Adrenal gland (tissue), 12 donors: Measurements from ENCODE around the gene USPL1. TPM values are rescaled to one million over a fixed set of nuclear protein-coding genes. Genes with fewer than 3 reads are reported as not detected.
A peak's percentile ranks its signal among the peaks of the same experiment; 100 is the strongest.

Source experiments
- DNase-seq, 7 donors: peaks; one replicate each; pipeline ENCODE4 v3.0.0-alpha.2; 2019 to 2020
- H3K27ac ChIP-seq, 5 donors: fragments of 200-600 bp; sonication (generic) in 4 of 5; 1 replicate in 3 of 5; 2 replicates in 2 of 5; pipeline versions ENCODE4 v1.5.1 to v1.8.0; 2016 to 2020; ENCODE audit warnings: mild to moderate bottlenecking in 1 of 5
- H3K27me3 ChIP-seq: fragments of 200-600 bp; 2 replicates; pipeline ENCODE4 v1.8.0; 2021
- H3K36me3 ChIP-seq, 2 donors: fragments of 200-600 bp; replicated peaks in 1 of 2; 1 replicate in 1 of 2; 2 replicates in 1 of 2; pipeline versions ENCODE4 v1.5.1 to v1.8.0; 2018 to 2022
- H3K4me1 ChIP-seq, 2 donors: fragments of 200-600 bp; replicated peaks in 1 of 2; 1 replicate in 1 of 2; 2 replicates in 1 of 2; pipeline versions ENCODE4 v1.5.1 to v1.8.0; 2018 to 2021
- H3K4me3 ChIP-seq, 4 donors: fragments of 200-600 bp; sonication (generic) in 3 of 4; one replicate each; pipeline ENCODE4 v1.5.1; 2016 to 2018
- H3K9me3 ChIP-seq, 3 donors: fragments of 200-600 bp; sonication (generic) in 1 of 3; replicated peaks in 1 of 3; 1 replicate in 2 of 3; 2 replicates in 1 of 3; pipeline versions ENCODE4 v1.5.1 to v1.8.0; 2016 to 2021
- CTCF ChIP-seq, 6 experiments: fragments of 450-650 bp in 4 of 6; fragments of 200-600 bp in 2 of 6; sonication (generic) in 1 of 6; IDR thresholded peaks; 1 replicate in 5 of 6; 2 replicates in 1 of 6; pipeline versions ENCODE4 v1.5.1 to v1.8.0; 2016 to 2021; ENCODE audit warnings: antibody characterized with exemption in 6 of 6, mild to moderate bottlenecking in 2 of 6, moderate library complexity in 1 of 6
- POLR2A ChIP-seq, 2 donors: fragments of 450-650 bp; IDR thresholded peaks; one replicate each; pipeline ENCODE4 v1.6.1; 2017; ENCODE audit warnings: antibody characterized with exemption in 2 of 2, mild to moderate bottlenecking in 2 of 2, moderate library complexity in 1 of 2
- WGBS, 4 donors: extraction: QIAGEN DNeasy Blood & Tissue Kit in 2 of 4; methylation state at CpG; one replicate each; pipeline versions ENCODE4 v1.1.5 to v1.1.7; 2013 to 2017; 5-methylcytosine and 5-hydroxymethylcytosine counted together
- intact Hi-C, 2 donors: fragments of 100-400 bp; cut with DNase I; formaldehyde crosslinking; loops; one replicate each; pipeline versions ENCODE4 v1.14.1 to v1.15.0; 2022 to 2023
- polyA plus RNA-seq, 3 donors: library from polyadenylated mRNA; stranded (reverse); fragments of 200-250 nt in 2 of 3; fragments of 350-450 nt in 1 of 3; fragmentation: Illumina TruSeq in 1 of 3; extraction: RNeasy Lipid Tissue Mini Kit (QIAGEN cat#74804) in 1 of 3; gene quantifications; one replicate each; pipeline ENCODE4 v1.2.3, GENCODE V29; 2013 to 2014
- total RNA-seq, 9 donors: library from RNA; depleted of rRNA in 4 of 9; stranded (reverse); fragments of >200 nt in 4 of 9; fragments of 120-200 nt in 1 of 9; fragmentation: NEBNext Ultra II Directional in 1 of 9; extraction: Animal tissue kit (Norgen Biotek cat#: 25700) in 1 of 9; gene quantifications; one replicate each; pipeline versions ENCODE4 v1.1.0 to v1.2.4, GENCODE V29; 2013 to 2023
- donor health status: healthy with polysubstance abuse.
- donor health status: Bipolar disorder and iron deficiency.
- donor health status: DM: yes; HTN: yes; CAD: no.
- donor health status: DM: no; HTN: no; CAD: no.
- donor health status: DM: no; HTN: no; CAD: no.
- donor health status: DM: yes; HTN: yes; CAD: no.

USPL1 gene
- total and polyA plus RNA-seq, 12 donors, result 6.3 to 23.8 (median 15.5) TPM

- no peak for TF ChIP-seq POLR2A (IDR thresholded peaks at IDR 0.05)
- no peak for TF ChIP-seq CTCF (IDR thresholded peaks at IDR 0.05)
- intact Hi-C loops, result no loop called here
- Histone ChIP-seq H3K27ac (no peak overlapping the region), H3K9me3 (no peaks in the 10 kb centered on the region), H3K27me3 (no peaks in the 10 kb centered on the region), H3K4me3 (no peak overlapping the region), H3K4me1 (peaks cover 0 to 6% of the 10 kb centered on the region in 2 donors), H3K36me3 (no peaks in the 10 kb centered on the region)
- no peak for DNase-seq
- WGBS, 4 donors, result 86 to 93% (median 91%) methylated on average over 4 of the region's 4 CpGs
Observed at GRCh38 chr13:30667014-30667413, 49.3 kb downstream of the USPL1 start.

- no peak overlapping the region for H3K4me3 ChIP-seq
- no peaks in the 10 kb centered on the region for H3K36me3 ChIP-seq
- H3K27ac ChIP-seq, result no peak overlapping the region
- intact Hi-C loops, result no loop called here
- peaks cover 0 to 9% of the 10 kb centered on the region in 2 donors for H3K4me1 ChIP-seq
- H3K9me3 ChIP-seq, result no peaks in the 10 kb centered on the region
- no peak for DNase-seq
- WGBS, 4 donors, result 90 to 95% (median 92%) methylated on average over 4 of the region's 4 CpGs
- H3K27me3 ChIP-seq, result no peaks in the 10 kb centered on the region
- TF ChIP-seq CTCF (IDR thresholded peaks at IDR 0.05), result no peak
- no peak for TF ChIP-seq POLR2A (IDR thresholded peaks at IDR 0.05)
Observed at GRCh38 chr13:30668312-30668711, 50.6 kb downstream of the USPL1 start.

GRCh38 chr13:30671271-30671815 is 53.6 kb downstream of the USPL1 start:
- DNase-seq, result no peak
- no peaks in the 10 kb centered on the region for H3K27me3 ChIP-seq
- TF ChIP-seq POLR2A (IDR thresholded peaks at IDR 0.05) (no peak), CTCF (IDR thresholded peaks at IDR 0.05) (no peak)
- H3K27ac ChIP-seq, result no peak overlapping the region
- peaks cover 0 to 7% of the 10 kb centered on the region in 2 donors for H3K4me1 ChIP-seq
- intact Hi-C loops, result no loop called here
- H3K36me3 ChIP-seq, result no peaks in the 10 kb centered on the region
- no peak overlapping the region for H3K4me3 ChIP-seq
- H3K9me3 ChIP-seq, result no peaks in the 10 kb centered on the region
- WGBS, 4 donors, result 85 to 95% (median 89%) methylated on average over 6 of the region's 6 CpGs

GRCh38 chr13:30673669-30674521 is 56.2 kb downstream of the USPL1 start:
- peak; percentile 88 to 95 (median 90) for DNase-seq
- Histone ChIP-seq H3K9me3 (no peaks in the 10 kb centered on the region), H3K27ac (peak overlapping the region in 4 of 5 donors; percentile 71 to 88 (median 82)), H3K4me3 (peak overlapping the region in 3 of 4 donors; percentile 14 to 58 (median 33)), H3K36me3 (no peaks in the 10 kb centered on the region), H3K27me3 (no peaks in the 10 kb centered on the region), H3K4me1 (peaks cover 0 to 7% of the 10 kb centered on the region in 2 donors)
- TF ChIP-seq CTCF (IDR thresholded peaks at IDR 0.05), result peak; percentile 27 to 85 (median 64)
- peak in 1 of 2 donors; percentile 39 for TF ChIP-seq POLR2A (IDR thresholded peaks at IDR 0.05)
- WGBS, 4 donors, result 1 to 2% (median 1%) methylated on average over 13 to 72 of the region's 72 CpGs
- intact Hi-C loops, result no loop called here
